Stimulated activated naive B cell treated with anti-CD40 and anti-IgM and Interleukin-4, amounts not matched to agents 10 μg/mL and 1 μg/mL and 100 μg/mL, for 72 hours (primary cell): Measurements from ENCODE around the gene TMEM167B.

Experiments
- ATAC-seq, 2 donors: fragments of 150-1000 bp; cut with Tn5 transposase; replicated peaks; 2 replicates each; pipeline ENCODE4 v1.10.0; 2021; ENCODE audit warnings: moderate library complexity in 1 of 2
- DNase-seq: peaks from one replicate; pipeline ENCODE4 v3.0.0; 2021
- H3K27ac Mint-ChIP-seq: one replicate; pipeline ENCODE4 v1.8.0; 2022; ENCODE audit warnings: mild to moderate bottlenecking, mixed read lengths
- H3K27me3 Mint-ChIP-seq, 2 donors: one replicate each; pipeline ENCODE4 v1.8.0; 2022; ENCODE audit warnings: mixed read lengths in 2 of 2
- H3K36me3 Mint-ChIP-seq, 2 donors: one replicate each; pipeline ENCODE4 v1.8.0; 2022; ENCODE audit warnings: mixed read lengths in 2 of 2, mild to moderate bottlenecking in 1 of 2
- H3K4me1 Mint-ChIP-seq, 2 donors: one replicate each; pipeline ENCODE4 v1.8.0; 2022; ENCODE audit warnings: mixed read lengths in 2 of 2, mild to moderate bottlenecking in 1 of 2
- H3K4me3 Mint-ChIP-seq, 2 donors: one replicate each; pipeline ENCODE4 v1.8.0; 2022; ENCODE audit warnings: mild to moderate bottlenecking in 2 of 2, mixed read lengths in 2 of 2, moderate library complexity in 1 of 2
- H3K9me3 Mint-ChIP-seq, 2 donors: one replicate each; pipeline ENCODE4 v1.8.0; 2022; ENCODE audit warnings: mixed read lengths in 2 of 2, mild to moderate bottlenecking in 1 of 2

TMEM167B gene

DNA sequence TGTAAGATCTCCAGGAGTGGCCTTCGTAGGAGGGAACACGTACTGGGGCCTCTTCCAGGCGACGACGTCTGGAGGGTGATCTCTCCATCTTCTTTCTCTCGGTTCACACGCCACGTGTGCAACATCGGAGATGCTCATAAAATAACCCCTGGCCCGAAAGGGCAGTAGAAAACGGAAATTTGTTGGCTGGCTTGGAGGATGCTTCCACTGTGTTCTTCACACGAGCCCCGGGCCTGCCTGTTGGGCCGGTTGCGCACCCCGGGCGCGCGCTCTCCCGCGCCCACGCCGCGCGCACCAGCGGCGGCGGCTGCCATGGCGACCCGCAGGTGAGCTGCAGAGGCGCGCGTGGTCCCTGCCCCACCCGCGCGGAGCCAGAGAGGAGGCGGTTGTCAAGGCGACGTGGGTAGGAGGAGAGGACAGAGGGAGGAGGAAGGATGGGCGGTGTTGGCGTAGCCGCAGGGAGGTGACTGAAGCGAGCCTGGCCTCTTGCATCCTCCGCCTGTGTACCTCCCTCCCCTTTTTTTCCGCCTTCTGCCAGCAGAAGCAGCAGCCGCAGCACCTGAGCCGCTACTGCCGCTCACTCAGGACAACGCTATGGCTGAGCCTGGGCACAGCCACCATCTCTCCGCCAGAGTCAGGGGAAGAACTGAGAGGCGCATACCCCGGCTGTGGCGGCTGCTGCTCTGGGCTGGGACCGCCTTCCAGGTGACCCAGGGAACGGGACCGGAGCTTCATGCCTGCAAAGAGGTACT is 23.2 kb downstream of the TMEM167B start, which contains the start of gene ELAPOR1:
Gene ELAPOR1 (plus strand): TSS at position 526 of the 752 bp plus-strand sequence. CDS start 69 bp downstream, at position 595.
- Mint-ChIP-seq H3K36me3 (no peaks in the 10 kb centered on the region), H3K9me3 (no peaks in the 10 kb centered on the region), H3K4me1 (peaks cover 26 to 32% of the 10 kb centered on the region in 2 donors), H3K27me3 (peaks cover 25 to 43% of the 10 kb centered on the region in 2 donors), H3K4me3 (peak within 1 kb of the TSS; percentile 83), H3K27ac (peak within 1 kb of the TSS; percentile 92)
- ATAC-seq (peak; percentile 76 to 83), DNase-seq (peak; percentile 58)

- H3K27ac Mint-ChIP-seq = peak overlapping the region; percentile 84
- DNase-seq (no peak), ATAC-seq (no peak)
- H3K36me3 Mint-ChIP-seq = no peaks in the 10 kb centered on the region
- H3K9me3 Mint-ChIP-seq = no peaks in the 10 kb centered on the region
- peaks cover 25 to 43% of the 10 kb centered on the region in 2 donors for H3K27me3 Mint-ChIP-seq
- H3K4me1 Mint-ChIP-seq = peaks cover 26 to 32% of the 10 kb centered on the region in 2 donors
- H3K4me3 Mint-ChIP-seq = peak overlapping the region; percentile 83
These were observed 23.7 kb downstream of the TMEM167B start for GRCh38 chr1:109114342-109114674.

DNA sequence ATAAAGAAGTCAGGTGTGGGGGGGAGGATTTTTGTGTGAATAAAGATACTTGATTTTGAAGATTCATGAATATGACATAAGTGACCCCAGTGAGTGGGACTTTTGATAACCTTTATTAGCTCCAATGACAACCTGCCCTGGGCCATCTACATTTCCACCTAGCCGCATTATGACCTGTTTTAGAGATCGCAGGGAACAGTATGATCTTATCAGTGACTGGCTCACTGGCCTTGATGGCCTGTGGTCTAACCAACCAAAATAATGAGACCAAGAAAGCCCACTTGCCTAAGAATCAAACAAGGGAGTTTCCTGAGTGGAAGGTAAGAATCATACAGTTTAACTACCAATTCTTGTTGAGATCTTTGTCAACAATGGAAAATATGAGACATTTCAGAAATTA is 25.1 kb downstream of the TMEM167B start:
- Mint-ChIP-seq H3K4me3 (no peak overlapping the region), H3K4me1 (peaks cover 18 to 26% of the 10 kb centered on the region in 2 donors), H3K27me3 (peaks cover 23 to 43% of the 10 kb centered on the region in 2 donors), H3K27ac (no peak overlapping the region), H3K9me3 (no peaks in the 10 kb centered on the region), H3K36me3 (no peaks in the 10 kb centered on the region)
- no peak for DNase-seq
- no peak for ATAC-seq

GRCh38 chr1:109116286-109116685 is 25.7 kb downstream of the TMEM167B start:
- Mint-ChIP-seq H3K27ac (no peak overlapping the region), H3K4me1 (peaks cover 18 to 26% of the 10 kb centered on the region in 2 donors), H3K27me3 (peaks cover 20 to 43% of the 10 kb centered on the region in 2 donors), H3K9me3 (no peaks in the 10 kb centered on the region), H3K4me3 (no peak overlapping the region), H3K36me3 (no peaks in the 10 kb centered on the region)
- DNase-seq (no peak), ATAC-seq (no peak)

DNA sequence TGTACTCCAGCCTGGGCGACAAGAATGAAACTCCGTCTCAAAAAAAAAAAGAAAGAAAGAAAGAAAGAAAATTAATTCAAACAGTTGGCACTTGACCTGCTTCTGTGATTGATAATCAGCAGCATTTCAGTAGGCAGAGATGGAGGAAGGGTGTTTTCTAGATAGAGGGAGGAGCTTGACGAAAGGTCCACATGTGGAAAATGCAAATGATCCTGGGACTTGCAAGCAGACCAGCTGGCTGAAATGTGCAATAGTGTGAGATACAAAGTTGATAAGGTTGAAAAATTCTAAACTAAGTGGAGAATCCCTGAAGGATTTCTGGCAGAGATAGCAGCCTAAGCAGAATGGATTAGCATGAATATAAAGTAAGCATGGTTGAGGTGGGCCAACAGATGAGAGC is 27.5 kb downstream of the TMEM167B start:
- H3K27me3 Mint-ChIP-seq = peaks cover 15 to 38% of the 10 kb centered on the region in 2 donors
- DNase-seq = no peak
- no peak for ATAC-seq
- no peaks in the 10 kb centered on the region for H3K9me3 Mint-ChIP-seq
- no peak overlapping the region for H3K27ac Mint-ChIP-seq
- no peaks in the 10 kb centered on the region for H3K36me3 Mint-ChIP-seq
- H3K4me3 Mint-ChIP-seq = no peak overlapping the region
- H3K4me1 Mint-ChIP-seq = peaks cover 12 to 15% of the 10 kb centered on the region in 2 donors

- no peak for ATAC-seq
- Mint-ChIP-seq H3K9me3 (no peaks in the 10 kb centered on the region), H3K27ac (no peak overlapping the region), H3K4me1 (peaks cover 0 to 2% of the 10 kb centered on the region in 2 donors), H3K27me3 (peaks cover 6 to 29% of the 10 kb centered on the region in 2 donors), H3K4me3 (no peak overlapping the region), H3K36me3 (no peaks in the 10 kb centered on the region)
- no peak for DNase-seq
These were observed 29.8 kb downstream of the TMEM167B start for GRCh38 chr1:109120356-109120755.

GRCh38 chr1:109131059-109131458 is 40.5 kb downstream of the TMEM167B start:
- H3K27ac Mint-ChIP-seq = no peak overlapping the region
- no peaks in the 10 kb centered on the region for H3K9me3 Mint-ChIP-seq
- no peaks in the 10 kb centered on the region for H3K27me3 Mint-ChIP-seq
- no peak for ATAC-seq
- H3K36me3 Mint-ChIP-seq = no peaks in the 10 kb centered on the region
- H3K4me3 Mint-ChIP-seq = no peak overlapping the region
- H3K4me1 Mint-ChIP-seq = peaks cover 16 to 19% of the 10 kb centered on the region in 2 donors
- DNase-seq = no peak

DNA sequence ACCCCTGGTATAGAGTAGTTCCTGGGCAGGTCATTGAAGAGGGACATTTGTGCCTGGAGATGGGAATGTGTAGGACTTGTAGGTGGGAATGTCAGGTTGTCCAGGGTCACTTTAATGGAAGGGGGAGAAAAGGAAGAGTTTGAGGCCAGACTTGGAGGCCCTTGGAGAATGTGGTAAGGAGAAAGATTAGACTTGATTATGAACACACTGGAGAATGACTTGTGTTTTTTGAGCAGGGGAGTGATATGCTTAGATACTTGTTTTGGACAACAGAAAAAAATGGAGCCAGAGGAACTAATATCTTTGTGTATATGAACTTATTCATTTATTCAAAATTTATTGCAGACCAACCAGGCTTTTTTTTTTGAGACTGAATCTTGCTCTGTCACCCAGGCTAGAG is 41.2 kb downstream of the TMEM167B start:
- Mint-ChIP-seq H3K36me3 (no peaks in the 10 kb centered on the region), H3K27me3 (no peaks in the 10 kb centered on the region), H3K27ac (no peak overlapping the region), H3K4me3 (no peak overlapping the region), H3K4me1 (peaks cover 17 to 19% of the 10 kb centered on the region in 2 donors), H3K9me3 (no peaks in the 10 kb centered on the region)
- no peak for DNase-seq
- no peak for ATAC-seq

DNA sequence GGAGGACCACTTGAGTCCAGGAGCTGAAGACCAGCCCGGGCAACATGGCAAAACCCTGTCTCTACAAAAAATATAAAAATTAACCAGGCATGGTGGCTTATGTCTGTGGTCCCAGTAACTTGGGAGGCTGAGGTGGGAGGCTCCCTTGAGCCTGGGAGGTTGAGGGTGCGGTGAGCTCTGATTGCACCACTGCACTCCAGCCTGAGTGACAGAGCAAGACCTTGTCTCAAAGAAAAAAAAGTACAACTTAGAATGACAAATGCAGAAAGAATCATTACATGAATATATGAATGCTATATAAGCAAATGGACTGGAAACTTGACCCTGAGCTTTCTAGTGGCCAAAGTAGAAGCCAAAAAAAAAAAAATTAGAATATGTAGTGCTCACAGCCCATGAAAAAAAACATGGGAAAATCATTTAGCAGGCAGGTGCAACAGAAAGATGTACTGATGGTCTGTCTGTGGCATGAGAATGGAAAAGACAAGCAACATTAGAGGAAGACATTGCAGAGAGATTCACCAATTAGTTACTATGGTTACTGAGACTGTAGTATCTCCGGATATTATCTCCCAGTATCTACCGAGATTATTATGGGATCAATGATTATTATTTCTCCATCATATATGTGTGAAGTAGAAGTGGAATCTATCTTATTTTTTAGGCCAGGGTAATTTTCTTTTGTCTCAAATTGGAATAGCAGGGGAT is 42.6 kb downstream of the TMEM167B start:
- H3K4me3 Mint-ChIP-seq = no peak overlapping the region

GRCh38 chr1:109133815-109134214 is 43.3 kb downstream of the TMEM167B start:
- H3K4me1 Mint-ChIP-seq = peaks cover 17 to 19% of the 10 kb centered on the region in 2 donors
- H3K4me3 Mint-ChIP-seq = peak overlapping the region; percentile 9 to 28
- no peaks in the 10 kb centered on the region for H3K36me3 Mint-ChIP-seq
- no peaks in the 10 kb centered on the region for H3K27me3 Mint-ChIP-seq
- ATAC-seq = peak; percentile 93 to 94
- no peaks in the 10 kb centered on the region for H3K9me3 Mint-ChIP-seq
- H3K27ac Mint-ChIP-seq = peak overlapping the region; percentile 81
- peak; percentile 13 for DNase-seq

More for the DNA sequence above, 42.6 kb downstream of the TMEM167B start:
- Mint-ChIP-seq H3K27me3 (no peaks in the 10 kb centered on the region), H3K9me3 (no peaks in the 10 kb centered on the region), H3K36me3 (no peaks in the 10 kb centered on the region), H3K4me1 (peaks cover 17 to 19% of the 10 kb centered on the region in 2 donors), H3K27ac (no peak overlapping the region)
- ATAC-seq (no peak), DNase-seq (no peak)

DNA sequence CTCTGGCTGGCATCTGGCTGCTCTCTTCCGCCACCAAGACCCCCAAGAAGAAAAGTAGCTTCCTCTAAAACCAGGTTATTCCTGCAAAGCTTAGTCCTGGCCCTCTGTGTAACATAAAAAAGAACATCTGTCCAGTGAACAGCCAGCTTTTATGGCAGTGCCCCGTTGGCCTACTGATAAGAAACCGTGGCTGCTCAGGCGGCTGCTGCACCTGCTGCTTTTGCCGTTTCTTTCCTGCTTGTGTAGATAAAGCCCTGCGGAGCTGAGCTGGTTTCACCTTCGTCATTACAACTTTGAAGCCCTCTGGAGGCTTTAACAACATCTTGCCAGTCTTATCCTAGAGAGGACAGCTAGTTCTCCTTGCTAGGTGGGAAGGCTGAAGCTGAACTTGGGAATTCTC is 43.9 kb downstream of the TMEM167B start:
- DNase-seq (peak; percentile 13), ATAC-seq (peak; percentile 72 to 79)
- Mint-ChIP-seq H3K4me3 (peak overlapping the region; percentile 29 to 30), H3K9me3 (no peaks in the 10 kb centered on the region), H3K4me1 (peaks cover 17 to 19% of the 10 kb centered on the region in 2 donors), H3K27me3 (no peaks in the 10 kb centered on the region), H3K36me3 (no peaks in the 10 kb centered on the region), H3K27ac (peak overlapping the region; percentile 81)

- Mint-ChIP-seq H3K27me3 (no peaks in the 10 kb centered on the region), H3K27ac (no peak overlapping the region), H3K4me1 (peaks cover 17 to 19% of the 10 kb centered on the region in 2 donors)
These were observed 45.4 kb downstream of the TMEM167B start for GRCh38 chr1:109135940-109136339.

GRCh38 chr1:109136766-109137165 is 46.2 kb downstream of the TMEM167B start:
- H3K4me1 Mint-ChIP-seq = peaks cover 17 to 19% of the 10 kb centered on the region in 2 donors
- no peaks in the 10 kb centered on the region for H3K27me3 Mint-ChIP-seq
- no peaks in the 10 kb centered on the region for H3K36me3 Mint-ChIP-seq
- H3K27ac Mint-ChIP-seq = no peak overlapping the region
- H3K9me3 Mint-ChIP-seq = no peaks in the 10 kb centered on the region
- H3K4me3 Mint-ChIP-seq = no peak overlapping the region
- ATAC-seq (no peak), DNase-seq (no peak)

More at GRCh38 chr1:109135940-109136339, 45.4 kb downstream of the TMEM167B start:
- ATAC-seq (no peak), DNase-seq (no peak)
- H3K9me3 Mint-ChIP-seq = no peaks in the 10 kb centered on the region
- no peaks in the 10 kb centered on the region for H3K36me3 Mint-ChIP-seq
- H3K4me3 Mint-ChIP-seq = no peak overlapping the region

DNA sequence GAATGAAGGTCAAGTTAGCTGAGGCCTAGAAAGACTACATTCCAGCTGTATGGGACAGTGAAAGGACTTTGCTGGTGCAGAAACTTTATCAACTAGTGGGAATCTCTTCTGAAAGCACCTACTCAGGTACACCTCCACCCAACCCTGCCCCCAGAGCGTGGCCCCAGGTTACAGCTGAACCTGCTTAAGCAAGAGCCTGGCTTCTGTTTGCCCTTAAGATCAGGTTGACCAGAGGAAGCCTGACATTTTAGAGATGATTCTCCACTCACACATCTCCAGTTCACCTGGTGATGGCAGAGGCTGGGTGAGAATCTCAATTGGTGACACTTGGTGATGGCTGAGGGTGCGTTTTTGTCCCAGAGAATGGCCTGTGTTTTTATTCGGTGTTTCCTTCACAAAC is 47.4 kb downstream of the TMEM167B start:
- H3K27ac Mint-ChIP-seq = no peak overlapping the region
- H3K9me3 Mint-ChIP-seq = no peaks in the 10 kb centered on the region
- no peaks in the 10 kb centered on the region for H3K36me3 Mint-ChIP-seq
- H3K27me3 Mint-ChIP-seq = peaks cover 0 to 4% of the 10 kb centered on the region in 2 donors
- no peak for DNase-seq
- H3K4me3 Mint-ChIP-seq = no peak overlapping the region
- no peak for ATAC-seq
- H3K4me1 Mint-ChIP-seq = peaks cover 17 to 18% of the 10 kb centered on the region in 2 donors

DNA sequence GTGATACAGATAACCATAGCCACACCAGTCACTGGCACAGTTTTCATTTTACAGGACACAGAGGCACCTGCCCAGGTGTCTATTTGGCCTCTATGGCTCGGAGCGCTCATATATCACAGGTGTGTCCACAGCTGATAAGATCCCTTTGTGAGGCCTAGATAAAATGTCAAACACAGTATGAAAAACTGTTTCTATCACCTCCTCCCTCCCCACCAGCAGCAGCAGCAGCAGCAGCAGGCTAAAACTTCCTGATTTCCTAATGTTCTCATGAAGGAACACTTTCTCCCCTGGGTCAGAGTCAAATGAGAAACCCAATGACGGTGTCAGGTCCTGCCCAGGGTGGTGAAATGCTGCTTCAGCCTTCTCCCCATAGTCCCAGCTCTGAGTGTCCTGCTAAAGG is 47.8 kb downstream of the TMEM167B start:
- ATAC-seq = no peak

More for the DNA sequence above, 47.8 kb downstream of the TMEM167B start:
- DNase-seq = no peak
- H3K4me1 Mint-ChIP-seq = peaks cover 14 to 17% of the 10 kb centered on the region in 2 donors
- peaks cover 0 to 4% of the 10 kb centered on the region in 2 donors for H3K27me3 Mint-ChIP-seq
- no peak overlapping the region for H3K4me3 Mint-ChIP-seq
- no peaks in the 10 kb centered on the region for H3K36me3 Mint-ChIP-seq
- no peaks in the 10 kb centered on the region for H3K9me3 Mint-ChIP-seq
- H3K27ac Mint-ChIP-seq = no peak overlapping the region
